HG03520 (cell line): ENCODE measurements around the gene CASP9.
"Not testable (repeated sequence)": the region's sequence is repeated elsewhere in the genome, so short reads cannot be mapped to it uniquely, and the experiment has no call there.

Experiments used
- ATAC-seq: cut with Tn5 transposase; IDR thresholded peaks from one replicate; pipeline ENCODE4 v1.9.1; 2021; ENCODE audit warnings: mild to moderate bottlenecking, moderate library complexity; ENCODE audit not compliant: unreplicated experiment

Gene CASP9

GRCh38 chr1:15471067-15471466, 52.9 kb downstream of the CASP9 start:
- ATAC-seq: not testable (repeated sequence)

GRCh38 chr1:15469821-15470448, 54.1 kb downstream of the CASP9 start:
- ATAC-seq: not testable (repeated sequence)

- ATAC-seq: no peak
Observed at GRCh38 chr1:15469361-15469760, 54.7 kb downstream of the CASP9 start.

GRCh38 chr1:15468145-15468544, 55.9 kb downstream of the CASP9 start:
- no peak for ATAC-seq

- not testable (repeated sequence) for ATAC-seq
Observed at GRCh38 chr1:15466955-15467625, 56.9 kb downstream of the CASP9 start.

- ATAC-seq: no peak
Observed at GRCh38 chr1:15465674-15466073, 58.3 kb downstream of the CASP9 start.

GRCh38 chr1:15463926-15464322, 60.1 kb downstream of the CASP9 start:
- ATAC-seq: not testable (repeated sequence)

- not testable (repeated sequence) for ATAC-seq
Observed at GRCh38 chr1:15463064-15463800, 60.8 kb downstream of the CASP9 start.

GRCh38 chr1:15460708-15461095, 63.3 kb downstream of the CASP9 start:
- no peak for ATAC-seq

- no peak for ATAC-seq
Observed at GRCh38 chr1:15459771-15460707, 64.0 kb downstream of the CASP9 start.

GRCh38 chr1:15458388-15458787, 65.6 kb downstream of the CASP9 start:
- ATAC-seq: not testable (repeated sequence)

GRCh38 chr1:15457585-15457984, 66.4 kb downstream of the CASP9 start:
- no peak for ATAC-seq

- ATAC-seq: no peak
Observed at GRCh38 chr1:15456313-15456954, 67.6 kb downstream of the CASP9 start, which contains the start of gene CELA2A. Gene CELA2A, plus strand, starts transcription at chr1:15456732. Its CDS starts 22 bp downstream, at chr1:15456754.

GRCh38 chr1:15455522-15455921, 68.5 kb downstream of the CASP9 start:
- ATAC-seq: no peak

- ATAC-seq: no peak
Observed at GRCh38 chr1:15454256-15454655, 69.8 kb downstream of the CASP9 start.

GRCh38 chr1:15453734-15454133, 70.3 kb downstream of the CASP9 start:
- ATAC-seq: no peak

- ATAC-seq: no peak
Observed at GRCh38 chr1:15452866-15453571, 71.0 kb downstream of the CASP9 start.

- no peak for ATAC-seq
Observed at GRCh38 chr1:15452216-15452615, 71.8 kb downstream of the CASP9 start.

GRCh38 chr1:15451014-15451722, 72.8 kb downstream of the CASP9 start:
- no peak for ATAC-seq
